ENCODE results near the gene PERP.

Gene PERP

GRCh38 chr6:138044972-138045371, 62.2 kb downstream of the PERP start:
- DNase-seq (ENCODE audit: low read depth): no peak

GRCh38 chr6:138044458-138044857, 62.8 kb downstream of the PERP start:
- DNase-seq (ENCODE audit: low read depth): no peak
